Measurements from ENCODE around the gene TAF1B. TPM values are rescaled to one million over a fixed set of nuclear protein-coding genes. Genes with fewer than 3 reads are reported as not detected.

Gene TAF1B
- total and polyA plus RNA-seq, 10 of the 15 experiments (the other 5 are each of a cell fraction or from before 2014, with no cell fraction given): 8.1 to 18.3 (median 12.4) TPM

DNA sequence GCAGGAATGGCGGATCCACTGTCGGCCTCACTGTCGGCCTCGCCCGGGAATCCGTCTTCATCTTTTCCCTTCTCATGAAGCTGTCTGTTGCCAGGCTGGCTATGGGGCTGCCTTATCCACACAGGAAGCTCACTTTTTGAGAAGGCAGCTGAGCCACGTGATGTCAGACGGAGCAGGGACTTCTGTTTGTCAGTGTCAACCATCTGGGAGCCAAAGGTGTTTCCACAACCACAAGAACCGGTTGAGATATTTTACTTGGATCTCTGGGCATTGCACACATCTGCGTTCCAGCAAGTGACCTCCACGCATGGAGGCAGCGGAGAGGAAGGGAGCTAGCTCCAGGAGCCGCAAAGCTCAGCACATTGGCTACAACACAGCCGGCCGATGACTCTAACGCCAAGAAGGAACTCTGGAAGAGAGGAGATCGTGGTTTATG, 27.4 kb upstream of the TAF1B start (continued):
- TF ChIP-seq, protein P1, sequence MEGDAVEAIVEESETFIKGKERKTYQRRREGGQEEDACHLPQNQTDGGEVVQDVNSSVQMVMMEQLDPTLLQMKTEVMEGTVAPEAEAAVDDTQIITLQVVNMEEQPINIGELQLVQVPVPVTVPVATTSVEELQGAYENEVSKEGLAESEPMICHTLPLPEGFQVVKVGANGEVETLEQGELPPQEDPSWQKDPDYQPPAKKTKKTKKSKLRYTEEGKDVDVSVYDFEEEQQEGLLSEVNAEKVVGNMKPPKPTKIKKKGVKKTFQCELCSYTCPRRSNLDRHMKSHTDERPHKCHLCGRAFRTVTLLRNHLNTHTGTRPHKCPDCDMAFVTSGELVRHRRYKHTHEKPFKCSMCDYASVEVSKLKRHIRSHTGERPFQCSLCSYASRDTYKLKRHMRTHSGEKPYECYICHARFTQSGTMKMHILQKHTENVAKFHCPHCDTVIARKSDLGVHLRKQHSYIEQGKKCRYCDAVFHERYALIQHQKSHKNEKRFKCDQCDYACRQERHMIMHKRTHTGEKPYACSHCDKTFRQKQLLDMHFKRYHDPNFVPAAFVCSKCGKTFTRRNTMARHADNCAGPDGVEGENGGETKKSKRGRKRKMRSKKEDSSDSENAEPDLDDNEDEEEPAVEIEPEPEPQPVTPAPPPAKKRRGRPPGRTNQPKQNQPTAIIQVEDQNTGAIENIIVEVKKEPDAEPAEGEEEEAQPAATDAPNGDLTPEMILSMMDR (IDR thresholded peaks at IDR 0.05 in 2 of 3, conservative IDR thresholded peaks at IDR 0.05 in 1 of 3; ENCODE audit: control insufficient read depth in 2 of 3, extremely low read depth in 1 of 3, insufficient read depth in 1 of 3, low read depth in 3 of 3, low read length in 3 of 3): no peak
- TF ChIP-seq CBX5 (IDR thresholded peaks at IDR 0.05; ENCODE audit: low read depth) (no peak), ZBED1 (IDR thresholded peaks at IDR 0.05; ENCODE audit: borderline replicate concordance) (no peak), SIN3A (IDR thresholded peaks at IDR 0.05; ENCODE audit: low read depth, low read length) (no peak), EZH2 (IDR thresholded peaks at IDR 0.05; ENCODE audit: borderline replicate concordance, control insufficient read depth, low read depth, low read length) (no peak), NFIC (IDR thresholded peaks at IDR 0.05; ENCODE audit: low read depth, low read length) (no peak), YY1 (IDR thresholded peaks at IDR 0.05; ENCODE audit: low read depth, low read length) (no peak), CREB1 (IDR thresholded peaks at IDR 0.05; ENCODE audit: low read depth) (no peak), PAX8 (IDR thresholded peaks at IDR 0.05) (no peak), DPF2 (IDR thresholded peaks at IDR 0.05) (no peak), BHLHE40 (IDR thresholded peaks at IDR 0.05; ENCODE audit: borderline replicate concordance in 1 of 2, low read depth in 2 of 2, low read length in 1 of 2) (no peak), CHD1 (IDR thresholded peaks at IDR 0.05; ENCODE audit: low read depth, low read length) (no peak), TAF1 (IDR thresholded peaks at IDR 0.05; ENCODE audit: borderline replicate concordance, low read depth, low read length) (no peak)
- TF ChIP-seq, protein P2, sequence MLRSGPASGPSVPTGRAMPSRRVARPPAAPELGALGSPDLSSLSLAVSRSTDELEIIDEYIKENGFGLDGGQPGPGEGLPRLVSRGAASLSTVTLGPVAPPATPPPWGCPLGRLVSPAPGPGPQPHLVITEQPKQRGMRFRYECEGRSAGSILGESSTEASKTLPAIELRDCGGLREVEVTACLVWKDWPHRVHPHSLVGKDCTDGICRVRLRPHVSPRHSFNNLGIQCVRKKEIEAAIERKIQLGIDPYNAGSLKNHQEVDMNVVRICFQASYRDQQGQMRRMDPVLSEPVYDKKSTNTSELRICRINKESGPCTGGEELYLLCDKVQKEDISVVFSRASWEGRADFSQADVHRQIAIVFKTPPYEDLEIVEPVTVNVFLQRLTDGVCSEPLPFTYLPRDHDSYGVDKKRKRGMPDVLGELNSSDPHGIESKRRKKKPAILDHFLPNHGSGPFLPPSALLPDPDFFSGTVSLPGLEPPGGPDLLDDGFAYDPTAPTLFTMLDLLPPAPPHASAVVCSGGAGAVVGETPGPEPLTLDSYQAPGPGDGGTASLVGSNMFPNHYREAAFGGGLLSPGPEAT (IDR thresholded peaks at IDR 0.05; ENCODE audit: low read depth): no peak
- TF ChIP-seq, protein P3, sequence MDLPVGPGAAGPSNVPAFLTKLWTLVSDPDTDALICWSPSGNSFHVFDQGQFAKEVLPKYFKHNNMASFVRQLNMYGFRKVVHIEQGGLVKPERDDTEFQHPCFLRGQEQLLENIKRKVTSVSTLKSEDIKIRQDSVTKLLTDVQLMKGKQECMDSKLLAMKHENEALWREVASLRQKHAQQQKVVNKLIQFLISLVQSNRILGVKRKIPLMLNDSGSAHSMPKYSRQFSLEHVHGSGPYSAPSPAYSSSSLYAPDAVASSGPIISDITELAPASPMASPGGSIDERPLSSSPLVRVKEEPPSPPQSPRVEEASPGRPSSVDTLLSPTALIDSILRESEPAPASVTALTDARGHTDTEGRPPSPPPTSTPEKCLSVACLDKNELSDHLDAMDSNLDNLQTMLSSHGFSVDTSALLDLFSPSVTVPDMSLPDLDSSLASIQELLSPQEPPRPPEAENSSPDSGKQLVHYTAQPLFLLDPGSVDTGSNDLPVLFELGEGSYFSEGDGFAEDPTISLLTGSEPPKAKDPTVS (IDR thresholded peaks at IDR 0.05; ENCODE audit: low read depth, low read length): no peak

Data from GM12878 (cell line).